ENCODE measurements around the gene CCDC88C.
"Not testable (repeated sequence)": the region's sequence is repeated elsewhere in the genome, so short reads cannot be mapped to it uniquely, and the experiment has no call there.

CCDC88C gene

GRCh38 chr14:91228112-91229004 is 189.3 kb downstream of the CCDC88C start:
- DNase-seq (ENCODE audit: low read depth in 2 of 2): no peak

GRCh38 chr14:91227183-91227628 is 190.4 kb downstream of the CCDC88C start:
- no peak for DNase-seq (ENCODE audit: low read depth in 2 of 2)

DNA sequence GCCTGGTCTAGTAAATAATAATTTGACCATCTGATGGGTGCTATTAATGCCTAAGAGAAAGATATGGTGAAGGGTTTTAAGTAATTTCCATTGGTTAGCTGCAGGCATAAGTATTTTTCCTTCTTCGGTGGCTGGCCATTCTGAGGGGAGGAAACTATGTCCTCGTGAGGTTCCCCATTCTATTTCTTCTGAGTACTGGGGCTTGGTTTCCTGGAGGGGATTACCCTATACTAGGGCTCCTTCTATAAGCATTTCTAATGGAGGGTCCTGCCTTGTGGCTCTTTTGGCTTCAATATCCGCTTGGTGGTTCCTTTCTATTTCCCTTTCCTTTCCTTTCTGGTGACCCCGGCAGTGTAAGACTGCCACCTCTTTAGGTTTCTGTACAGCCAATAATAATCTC is 191.3 kb downstream of the CCDC88C start:
- not testable (repeated sequence) for DNase-seq (ENCODE audit: low read depth in 2 of 2)

- DNase-seq (ENCODE audit: low read depth in 2 of 2): no peak
Observed at GRCh38 chr14:91225025-91225424, 192.6 kb downstream of the CCDC88C start.

DNA sequence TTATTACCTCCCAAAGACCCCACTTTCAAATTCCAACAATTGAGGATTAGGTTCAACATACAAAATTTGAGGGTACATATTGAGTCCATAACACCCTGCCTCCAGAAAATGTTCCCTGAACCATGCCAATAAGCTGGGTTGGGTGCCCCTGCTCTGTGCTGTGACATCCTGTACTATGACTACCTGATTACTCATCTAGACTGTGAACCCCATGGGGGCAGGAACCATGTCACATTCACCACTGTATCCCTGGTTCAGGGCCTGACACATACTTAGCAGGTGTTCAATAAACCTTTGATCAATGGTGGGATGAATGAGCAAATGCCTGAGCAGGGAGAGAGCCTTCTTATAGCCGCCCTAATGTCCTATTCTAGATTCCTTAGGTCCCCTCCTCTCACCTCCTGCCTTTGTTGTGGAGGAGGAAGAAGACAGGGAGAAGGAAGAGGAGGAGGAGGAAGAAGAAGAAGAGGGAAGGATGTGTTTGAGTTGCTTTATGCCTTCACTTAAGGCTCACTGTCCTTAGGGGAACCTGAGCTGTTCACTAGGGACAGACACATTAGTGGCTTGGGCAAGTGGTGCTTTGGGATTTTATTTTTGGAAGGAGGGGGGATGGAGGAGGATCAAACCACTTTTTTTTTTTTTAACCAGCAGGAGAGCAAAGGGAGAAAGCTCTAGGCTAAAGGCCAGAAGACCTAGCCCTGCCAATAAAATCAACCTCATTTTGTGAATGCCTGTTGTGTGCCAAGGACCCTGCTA is 194.4 kb downstream of the CCDC88C start:
- no peak for DNase-seq (ENCODE audit: low read depth in 2 of 2)

Data from fibroblast of skin of left biceps (primary cell).